Endometrial microvascular endothelial cells (primary cell): ENCODE data around the gene TNPO2. TPM values are rescaled to one million over a fixed set of nuclear protein-coding genes. Genes with fewer than 3 reads are reported as not detected.

ENCODE experiments used
- in situ Hi-C: cut with HindIII; loops from 2 replicates; pipeline ENCODE4 v1.10.0; 2017; ENCODE audit warnings: low sequenced_read_pairs, low pct_unique_long_range_greater_than_20kb; ENCODE audit errors: inconsistent ontology term
- total RNA-seq: library from RNA; depleted of rRNA; stranded (reverse); fragments of >200 nt; gene quantifications from one replicate; pipeline ENCODE4 v1.2.3, GENCODE V29; 2015; ENCODE audit errors: inconsistent ontology term

TNPO2 gene
- total RNA-seq, 1 donor from 2014 or later: 23.1 TPM

DNA sequence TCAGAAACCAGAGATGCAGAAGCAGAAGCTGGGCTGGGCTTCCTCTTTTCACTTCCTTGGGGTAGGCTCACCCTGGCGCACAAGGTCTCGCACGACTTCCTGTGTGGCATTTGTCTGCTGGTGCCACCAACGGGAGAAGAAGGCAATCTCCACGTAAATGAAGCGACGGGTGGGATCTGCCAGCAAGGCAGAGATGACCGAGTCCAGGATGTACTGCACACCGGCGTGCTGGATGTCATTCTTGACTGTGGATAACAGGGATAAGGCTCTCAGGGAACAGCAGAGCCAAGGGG is 58.5 kb downstream of the TNPO2 start:
- in situ Hi-C loops: no loop called here

DNA sequence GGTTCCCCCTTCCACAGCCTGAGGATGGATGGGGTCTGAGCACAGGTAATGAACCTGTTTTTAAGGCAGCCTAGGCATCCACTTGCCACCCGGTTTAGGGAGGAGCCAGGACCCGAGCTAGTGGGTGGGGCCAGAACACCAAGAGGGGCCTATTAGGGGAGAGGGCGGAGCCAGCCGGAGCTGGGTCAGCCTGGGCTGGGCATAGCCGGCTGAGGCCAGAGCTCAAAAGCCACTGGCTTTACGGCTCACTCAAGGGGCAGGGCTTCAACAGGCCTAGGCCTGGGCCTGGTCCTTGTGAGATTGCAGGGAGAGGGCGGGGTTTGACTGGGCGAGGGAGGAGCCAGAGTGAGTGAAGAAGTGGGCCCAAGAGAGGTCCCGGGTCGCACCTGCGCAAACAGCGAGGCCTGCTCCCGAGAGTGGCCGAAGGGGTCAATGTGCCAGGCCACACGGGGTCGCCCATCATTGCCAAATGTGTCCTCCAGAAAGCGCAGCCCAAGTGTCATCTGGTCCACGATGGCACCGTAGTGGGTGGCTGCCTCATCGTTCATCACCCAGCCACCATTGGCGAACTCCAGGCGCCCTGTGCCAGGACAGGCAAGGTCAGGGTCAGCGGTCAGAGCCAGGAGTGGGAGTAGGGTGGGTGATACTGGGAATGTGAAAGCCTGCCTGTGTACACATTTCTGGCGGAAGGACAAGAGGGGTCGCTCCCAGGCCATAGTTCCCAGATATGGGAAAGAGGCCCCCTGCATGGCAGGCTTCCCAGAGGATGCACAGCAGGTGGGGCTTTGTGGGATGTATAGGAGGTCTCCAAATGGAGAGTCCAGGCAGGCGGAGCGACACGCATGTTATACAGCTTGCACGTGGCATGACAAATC is 59.1 kb downstream of the TNPO2 start:
- in situ Hi-C loops: no loop called here

DNA sequence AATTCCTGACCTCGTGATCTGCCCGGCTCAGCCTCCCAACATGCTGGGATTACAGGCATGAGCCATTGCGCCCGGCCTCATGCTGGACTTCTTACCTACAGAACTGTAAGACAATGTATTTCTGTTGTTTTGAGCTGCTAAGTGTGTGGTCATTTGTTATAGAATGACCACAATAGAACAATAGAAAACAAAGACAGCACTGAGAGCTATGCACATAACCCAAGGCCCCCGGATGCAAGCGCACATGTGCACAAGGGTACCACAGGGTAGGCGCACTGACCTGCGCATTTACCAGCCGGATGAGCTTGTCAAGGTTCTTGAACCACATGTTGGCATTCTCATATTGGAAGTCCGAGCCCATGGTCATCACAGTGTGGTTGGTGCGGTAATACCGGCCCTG is 62.8 kb downstream of the TNPO2 start:
- in situ Hi-C loops: no loop called here

DNA sequence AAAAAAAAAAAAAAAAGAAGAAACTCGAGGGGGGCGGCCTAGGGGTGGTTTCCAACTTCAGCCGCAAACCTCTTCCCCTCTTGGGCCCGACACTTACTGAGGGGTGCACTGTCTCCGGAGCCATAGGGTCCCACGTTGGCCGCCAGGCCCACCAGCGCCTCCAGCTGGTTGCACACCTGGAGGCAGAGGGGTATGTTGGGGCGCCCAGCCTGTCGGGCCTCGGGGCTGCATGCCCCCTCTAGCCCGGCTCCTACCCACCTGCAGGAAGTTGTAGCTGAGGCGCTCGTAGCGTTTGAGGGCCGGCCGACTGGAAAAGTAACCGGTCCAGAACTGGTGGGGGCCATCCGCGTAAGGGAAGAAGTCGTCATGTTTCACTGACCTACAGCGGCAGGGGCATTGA is 65.8 kb downstream of the TNPO2 start:
- in situ Hi-C loops: no loop called here

DNA sequence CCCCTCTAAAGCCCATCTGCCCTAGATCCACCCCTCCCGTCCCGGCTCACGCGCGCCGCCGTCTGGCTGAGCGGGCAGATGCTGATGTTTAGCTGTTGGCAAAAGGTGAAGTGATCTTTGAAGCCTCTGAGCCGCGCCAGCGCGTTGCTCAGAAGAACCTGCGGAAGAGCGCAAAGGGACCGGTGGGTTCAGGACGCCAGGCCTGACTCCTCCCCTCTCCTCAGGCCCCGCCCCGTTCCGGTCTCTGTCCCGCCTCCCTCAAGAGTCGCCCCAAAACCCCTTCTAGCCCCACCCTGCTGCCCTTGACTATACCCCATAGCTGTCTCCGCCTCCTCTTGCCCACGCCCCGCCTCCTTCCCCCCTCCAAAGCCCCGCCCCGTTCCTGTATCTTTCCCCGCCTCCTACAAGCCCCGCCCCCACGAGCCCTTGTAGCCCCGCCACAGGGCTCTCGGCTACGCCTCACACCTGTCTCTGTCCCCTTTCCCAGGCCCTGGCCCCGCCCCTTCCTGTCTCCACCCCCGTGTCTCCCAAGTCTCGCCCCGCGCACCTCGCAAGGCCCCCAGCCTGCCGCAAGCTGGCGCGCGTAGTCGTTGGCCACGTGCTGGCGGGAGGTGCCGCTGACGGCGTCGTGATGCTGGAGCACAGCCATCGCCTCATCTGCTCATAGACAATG is 66.7 kb downstream of the TNPO2 start:
- in situ Hi-C loops: no loop called here

DNA sequence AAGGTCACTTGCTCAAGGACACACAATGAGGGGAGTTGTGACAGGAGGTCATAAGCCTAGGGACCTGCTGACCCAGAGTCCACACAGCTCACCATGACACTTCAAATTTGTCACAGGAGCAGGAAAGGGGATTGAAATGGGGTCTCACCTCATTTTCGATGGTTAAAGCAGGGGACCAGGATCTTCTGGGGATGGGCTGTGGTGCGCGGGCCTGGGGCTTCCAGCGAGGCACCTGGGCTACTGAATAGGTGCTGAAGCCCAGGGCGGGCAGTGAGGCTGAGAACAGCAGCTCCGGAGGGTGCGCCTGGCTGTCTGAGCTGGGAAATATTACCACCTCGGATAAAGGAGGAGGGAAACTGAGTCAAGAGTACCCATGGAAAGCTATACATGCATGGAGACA is 68.2 kb downstream of the TNPO2 start:
- in situ Hi-C loops: no loop called here

DNA sequence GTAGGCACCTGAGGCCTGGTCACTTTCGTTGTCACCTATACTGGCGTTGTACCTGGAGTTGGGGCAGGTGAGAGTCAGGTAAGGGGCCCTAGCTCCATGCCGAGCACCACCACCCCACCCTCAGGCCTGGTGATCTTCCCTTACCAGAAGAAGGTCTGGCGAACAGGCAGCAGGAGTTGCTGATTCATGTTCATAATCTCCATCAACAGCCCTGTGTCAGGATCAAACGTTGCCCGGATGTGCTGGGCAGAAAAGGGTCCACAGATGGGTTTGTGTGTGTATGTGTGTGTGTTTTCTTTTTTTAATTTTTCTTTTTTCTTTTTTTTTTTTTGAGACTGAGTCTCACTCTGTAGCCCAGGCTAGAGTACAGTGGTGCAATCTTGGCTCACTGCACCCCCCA is 71.5 kb downstream of the TNPO2 start:
- in situ Hi-C loops: no loop called here

DNA sequence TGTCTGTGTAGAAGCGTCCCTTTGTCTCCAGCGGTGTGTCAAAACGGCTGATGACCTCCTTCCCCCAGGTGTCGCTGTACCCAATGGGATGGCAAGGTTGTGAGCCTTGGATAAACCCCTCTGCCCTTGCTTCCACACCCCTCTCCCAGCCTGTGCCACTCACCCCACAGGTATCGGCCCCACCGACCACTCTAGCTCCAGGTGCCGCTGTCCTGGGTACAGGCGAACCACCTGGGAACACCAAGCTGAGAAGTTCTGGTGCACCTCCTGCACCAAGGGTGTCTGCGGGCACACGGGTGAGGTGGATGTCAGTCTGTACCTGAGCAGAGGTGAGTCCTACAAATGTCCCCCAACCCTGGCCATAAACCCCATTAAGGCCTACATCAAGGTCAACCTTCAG is 73.8 kb downstream of the TNPO2 start:
- in situ Hi-C loops: no loop called here

Other genes with a start within 250 kb of the TNPO2 start
- 2.6 TPM for gene ZNF709, start 239.1 kb downstream of the TNPO2 start, total RNA-seq
- 2.9 TPM for gene ZNF564, start 172.4 kb downstream of the TNPO2 start, total RNA-seq
- gene ZNF490, start 113.1 kb downstream of the TNPO2 start, total RNA-seq: 3.2 TPM
- 10.0 TPM for gene ZNF791, start 113.0 kb downstream of the TNPO2 start, total RNA-seq
- 58.4 TPM for gene MAN2B1, start 57.2 kb downstream of the TNPO2 start, total RNA-seq
- gene WDR83, start 57.1 kb downstream of the TNPO2 start, total RNA-seq: 5.5 TPM
- gene DHPS, start 42.1 kb downstream of the TNPO2 start, total RNA-seq: 86.4 TPM
- not detected for gene GNG14, start 35.9 kb downstream of the TNPO2 start, total RNA-seq
- 7.2 TPM for gene FBXW9, start 27.3 kb downstream of the TNPO2 start, total RNA-seq
- 359 TPM for gene TRIR, start 10.8 kb upstream of the TNPO2 start, total RNA-seq
- gene GET3, start 13.6 kb upstream of the TNPO2 start, total RNA-seq: 131 TPM
- not detected for gene BEST2, start 27.9 kb upstream of the TNPO2 start, total RNA-seq
- 6.6 TPM for gene HOOK2, start 51.6 kb upstream of the TNPO2 start, total RNA-seq
- 19.7 TPM for gene JUNB, start 67.6 kb upstream of the TNPO2 start, total RNA-seq
- gene PRDX2, start 77.9 kb upstream of the TNPO2 start, total RNA-seq: 259 TPM
- not detected for gene THSD8, start 78.1 kb upstream of the TNPO2 start, total RNA-seq
- gene RNASEH2A, start 82.7 kb upstream of the TNPO2 start, total RNA-seq: 40.8 TPM
- gene RTBDN, start 110.6 kb upstream of the TNPO2 start, total RNA-seq: not detected
- gene MAST1, start 114.6 kb upstream of the TNPO2 start, total RNA-seq: 0.09 TPM
- gene DNASE2, start 157.5 kb upstream of the TNPO2 start, total RNA-seq: 35.1 TPM
- gene KLF1, start 163.3 kb upstream of the TNPO2 start, total RNA-seq: not detected
- 53.9 TPM for gene GCDH, start 167.2 kb upstream of the TNPO2 start, total RNA-seq
- not detected for gene SYCE2, start 195.4 kb upstream of the TNPO2 start, total RNA-seq
- gene FARSA, start 209.8 kb upstream of the TNPO2 start, total RNA-seq: 91.9 TPM
- 1,581 TPM for gene CALR, start 214.7 kb upstream of the TNPO2 start, total RNA-seq
- 138 TPM for gene RAD23A, start 221.9 kb upstream of the TNPO2 start, total RNA-seq
- gene GADD45GIP1, start 233.3 kb upstream of the TNPO2 start, total RNA-seq: 41.4 TPM
- gene DAND5, start 245.6 kb upstream of the TNPO2 start, total RNA-seq: not detected